Activated T-helper 1 cell treated with Interleukin-2 at 50 U/mL for 16 hours (primary cell): Measurements from ENCODE around the gene OR52B4.
"Not testable (repeated sequence)": the region's sequence is repeated elsewhere in the genome, so short reads cannot be mapped to it uniquely, and the experiment has no call there.

Experiments used
- DNase-seq: peaks from one replicate; pipeline ENCODE4 v3.0.0-alpha.2; 2020; ENCODE audit warnings: low read depth

OR52B4 gene

DNA sequence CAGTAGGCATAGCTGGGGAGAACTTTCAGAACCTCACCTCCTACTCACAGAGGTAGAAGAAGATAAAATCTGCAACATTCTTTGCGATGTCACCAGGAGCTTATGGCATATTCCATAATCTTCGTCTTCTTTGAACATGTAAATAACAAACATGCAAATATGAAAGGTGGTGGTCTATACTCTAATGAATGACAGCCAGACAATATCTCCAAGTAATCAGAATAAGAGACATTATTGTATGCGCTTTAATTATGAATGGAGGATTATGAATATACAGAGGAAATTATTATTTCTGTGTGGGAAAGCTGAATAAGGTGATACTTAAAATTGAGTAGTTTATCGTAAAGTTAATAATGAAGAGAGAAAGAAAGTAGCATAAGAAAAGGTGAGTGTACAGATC, at the start of gene OR52B4:
Gene OR52B4 (minus strand): TSS at position 101 of the 400 bp plus-strand sequence. CDS start 91 bp downstream, at position 10.
- DNase-seq = no peak

DNA sequence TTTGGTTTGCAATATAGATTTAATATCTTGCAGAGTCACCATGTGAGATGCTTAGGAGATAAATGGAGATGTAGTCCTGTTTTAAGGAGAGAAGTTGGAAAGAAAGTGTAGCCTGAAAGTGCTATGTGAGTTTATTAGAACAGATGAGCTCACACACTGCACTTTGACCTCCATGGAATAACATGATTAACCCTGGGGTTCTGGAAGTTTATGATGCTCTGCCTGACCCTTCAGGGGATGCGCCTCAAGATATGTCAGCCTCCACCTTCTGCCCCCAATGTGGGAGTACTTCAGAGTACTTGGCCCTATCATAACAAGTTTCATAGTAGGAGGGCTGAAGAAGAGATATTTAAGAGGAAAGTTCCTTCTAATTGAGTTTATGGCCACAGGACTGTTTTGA, 48.6 kb upstream of the OR52B4 start:
- DNase-seq = no peak

DNA sequence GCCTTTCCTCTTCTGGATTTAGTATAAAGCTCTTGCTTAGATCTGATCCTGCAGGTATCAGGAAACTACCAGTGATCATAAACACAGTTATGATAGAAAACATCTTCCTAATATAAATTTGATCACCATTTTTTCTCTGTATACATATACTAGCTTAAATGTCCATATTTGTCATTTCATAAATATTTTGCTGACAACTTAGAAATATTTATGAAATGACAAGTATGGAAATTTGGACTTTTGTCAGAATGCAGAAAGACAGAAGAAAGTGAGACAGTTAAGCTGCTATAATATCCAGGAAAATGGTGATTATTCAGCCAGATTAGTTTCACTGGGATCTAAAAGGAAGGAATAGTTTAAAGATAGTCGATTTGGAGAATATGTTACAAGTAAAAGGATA, 48.1 kb upstream of the OR52B4 start:
- no peak for DNase-seq

DNA sequence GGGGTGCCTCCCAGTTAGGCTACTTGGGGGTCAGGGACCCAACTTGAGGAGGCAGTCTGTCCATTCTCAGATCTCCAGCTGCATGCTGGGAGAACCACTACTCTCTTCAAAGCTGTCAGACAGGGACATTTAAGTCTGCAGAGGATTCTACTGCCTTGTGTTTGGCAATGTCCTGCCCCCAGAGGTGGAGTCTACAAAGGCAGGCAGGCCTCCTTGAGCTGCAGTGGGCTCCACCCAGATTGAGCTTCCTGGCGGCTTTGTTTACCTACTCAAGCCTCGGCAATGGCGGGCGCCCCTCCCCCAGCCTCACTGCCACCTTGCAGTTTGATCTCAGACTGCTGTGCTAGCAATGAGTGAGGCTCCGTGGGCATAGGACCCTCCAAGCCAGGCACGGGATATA, 38.0 kb upstream of the OR52B4 start:
- DNase-seq = not testable (repeated sequence)

DNA sequence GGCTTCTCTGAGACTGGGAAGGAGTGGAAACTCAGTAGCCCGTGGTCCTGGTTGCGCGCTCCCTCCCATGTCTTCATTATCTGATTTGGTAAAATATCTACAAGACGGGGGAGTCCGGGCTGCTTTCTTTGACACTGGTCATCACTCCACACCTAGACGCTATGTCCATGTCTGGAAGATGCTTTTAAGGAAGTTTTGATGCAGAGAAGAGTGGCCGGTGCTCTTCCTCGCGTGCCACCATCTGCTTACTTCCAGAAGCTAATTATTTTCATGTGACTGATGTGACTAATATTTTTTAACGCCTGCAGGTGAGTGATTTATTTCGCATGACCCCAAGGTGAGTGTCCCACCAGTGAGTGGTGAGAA, 25.7 kb upstream of the OR52B4 start:
- no peak for DNase-seq

DNA sequence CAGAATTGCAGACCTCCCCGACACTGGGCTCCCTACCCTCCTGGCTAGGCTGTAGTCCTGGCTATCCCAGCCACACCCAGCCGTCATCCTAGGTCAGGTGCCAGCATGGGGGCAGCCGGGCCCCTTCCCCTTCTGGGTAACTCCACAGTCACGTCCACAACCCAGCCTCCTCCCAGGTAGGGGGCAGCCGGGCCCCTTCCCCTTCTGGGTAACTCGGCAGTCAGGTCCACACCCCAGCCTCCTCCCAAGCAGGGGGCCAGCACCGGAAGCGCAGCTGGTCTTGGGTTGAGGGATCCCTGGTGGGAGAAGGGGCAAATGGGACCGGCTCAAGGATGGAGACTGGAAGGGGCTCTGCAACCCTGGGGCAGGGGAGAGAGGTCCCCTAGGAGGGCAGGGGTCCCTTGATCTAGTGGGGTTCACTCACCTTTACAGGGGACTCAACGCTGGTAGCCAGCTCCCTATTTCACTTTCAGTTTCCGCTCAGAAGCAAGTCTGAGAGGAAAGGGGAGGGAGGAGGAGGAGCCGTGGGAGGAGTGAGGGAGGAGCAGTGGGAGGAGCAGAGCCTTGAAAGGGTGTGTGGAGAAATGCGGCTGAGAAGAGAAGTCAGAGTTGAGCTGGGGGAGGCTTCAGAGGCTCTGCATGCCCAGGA, 25.1 kb upstream of the OR52B4 start, which contains the start of gene TRIM21:
Gene TRIM21 (minus strand): TSS at position 494 of the 649 bp plus-strand sequence. CDS start 3,293 bp downstream, outside the sequence.
- DNase-seq = peak; percentile 73

DNA sequence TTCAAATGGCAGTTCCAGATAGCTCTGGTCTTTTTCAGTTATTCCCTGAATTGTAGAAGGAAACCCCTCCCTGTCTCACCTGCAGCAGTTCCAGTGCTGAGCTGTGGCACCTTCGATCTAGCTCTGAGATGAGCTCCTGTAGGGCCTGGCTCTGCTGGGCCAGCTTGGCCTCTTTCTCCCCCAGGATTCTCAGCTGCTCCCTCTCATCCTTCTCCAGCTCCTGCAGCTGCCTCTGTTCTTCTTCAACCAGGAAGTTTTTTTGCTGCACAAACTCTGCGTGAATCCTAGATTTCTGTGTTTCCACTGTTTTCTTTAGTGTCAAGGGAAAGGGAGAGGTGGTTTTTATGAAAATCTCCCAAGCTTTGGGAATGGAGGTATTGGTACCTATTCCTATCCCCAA, 20.0 kb upstream of the OR52B4 start:
- no peak for DNase-seq

DNA sequence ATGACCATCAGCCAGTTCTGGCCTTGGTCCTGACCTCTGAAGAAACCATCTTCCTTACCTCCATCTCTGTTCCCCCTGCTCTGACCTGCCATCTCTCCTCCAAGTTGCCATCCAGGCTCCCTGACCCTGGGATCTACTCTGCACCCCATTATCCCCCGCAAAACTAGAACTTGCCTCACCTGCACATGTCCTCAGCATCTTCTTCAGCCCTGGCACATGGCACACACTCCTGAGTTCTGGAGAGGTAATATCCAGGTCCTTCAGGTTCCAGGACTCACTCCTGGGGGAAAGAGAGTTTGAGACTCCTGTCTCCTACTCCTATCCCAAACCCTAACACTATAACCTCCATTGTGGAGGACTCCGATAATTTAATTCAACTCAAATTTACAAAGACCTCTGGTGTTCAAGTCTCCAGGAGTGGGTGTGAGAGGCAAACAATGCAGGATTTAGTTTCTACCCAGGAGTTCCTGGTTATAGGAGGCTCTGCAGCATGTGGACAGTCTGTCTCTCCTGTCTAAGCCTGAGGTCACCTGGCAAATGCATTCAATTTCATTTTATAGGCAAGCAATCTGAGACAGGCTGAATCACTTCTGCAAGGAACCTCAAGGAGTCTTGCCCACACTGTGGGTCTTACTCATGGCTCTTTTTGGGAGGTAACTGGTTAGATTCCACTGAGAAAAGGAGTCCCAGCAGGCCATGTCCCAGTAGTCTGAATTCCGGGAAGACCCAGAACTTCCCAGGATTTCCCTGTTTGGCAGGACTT, 18.0 kb upstream of the OR52B4 start:
- DNase-seq = no peak

DNA sequence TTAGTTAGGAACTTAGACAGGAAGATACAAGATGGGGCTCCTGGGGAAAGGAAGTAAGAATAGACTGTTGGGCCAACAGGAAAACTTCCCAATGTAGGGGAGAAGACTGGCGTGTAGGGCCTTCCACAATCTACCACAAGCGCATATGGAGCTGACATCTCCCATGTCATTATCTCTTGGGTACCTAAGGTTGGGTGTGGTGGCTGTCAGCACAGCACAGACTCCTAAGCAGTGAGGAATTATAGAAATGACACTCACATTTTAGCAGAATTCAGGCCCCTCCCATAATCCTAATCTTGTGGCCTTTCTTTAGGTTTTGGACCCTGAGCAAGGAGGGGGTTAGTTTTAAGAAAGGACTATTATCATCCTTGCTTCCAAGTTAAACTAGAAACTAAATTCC, 13.7 kb upstream of the OR52B4 start:
- DNase-seq = no peak

DNA sequence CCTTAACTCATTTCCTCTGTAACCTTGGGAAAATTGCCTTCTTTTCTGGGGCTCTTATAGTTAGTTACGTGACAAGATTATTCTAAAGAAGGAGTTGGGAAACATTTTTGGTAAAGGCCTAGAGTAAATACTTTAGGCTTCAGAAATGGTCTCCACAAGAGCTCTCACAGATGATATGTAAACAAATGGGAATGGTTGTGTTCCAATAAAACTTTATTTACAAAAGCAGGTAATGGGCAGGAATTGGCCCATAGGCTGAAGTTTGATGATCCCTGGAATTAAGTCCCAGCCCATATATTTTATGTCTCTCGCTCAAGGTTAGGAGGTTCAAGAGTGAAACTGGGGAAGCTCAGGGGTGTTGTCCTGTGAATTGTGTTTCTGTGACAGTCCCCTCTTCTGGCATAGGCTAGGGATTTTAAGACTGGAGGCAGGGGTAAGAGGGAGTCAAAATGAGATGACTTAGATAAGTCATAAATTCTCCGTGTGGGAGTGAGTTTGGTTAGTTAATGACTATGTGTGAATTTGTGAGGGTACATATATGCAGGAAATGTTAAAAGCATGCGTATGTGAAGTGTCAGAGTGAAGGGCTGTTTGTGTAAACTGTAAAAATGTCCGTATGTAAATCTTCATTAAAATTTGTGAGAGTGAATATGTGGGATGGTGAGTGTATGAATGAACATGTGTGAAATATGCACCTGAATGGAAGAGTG, 7.4 kb upstream of the OR52B4 start:
- no peak for DNase-seq

DNA sequence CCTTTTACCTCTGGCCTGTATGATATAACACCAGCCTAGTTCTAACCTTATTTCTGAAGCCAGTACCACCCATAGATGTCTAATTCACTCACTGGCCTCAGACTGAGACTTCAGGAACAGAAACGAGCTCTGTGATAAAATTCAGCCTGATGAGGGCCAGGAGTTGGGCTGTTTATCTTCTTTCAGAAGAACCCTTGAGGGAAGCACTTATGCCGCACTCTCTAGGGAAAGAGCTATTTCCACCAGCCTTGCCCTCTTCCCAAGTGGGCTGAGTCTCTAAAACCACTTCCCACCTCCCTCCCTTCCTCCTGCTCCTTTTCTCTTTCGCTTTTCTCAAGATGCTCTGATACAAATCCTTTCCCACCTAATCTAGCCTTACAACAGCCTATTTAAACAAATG, 2.0 kb upstream of the OR52B4 start:
- no peak for DNase-seq

DNA sequence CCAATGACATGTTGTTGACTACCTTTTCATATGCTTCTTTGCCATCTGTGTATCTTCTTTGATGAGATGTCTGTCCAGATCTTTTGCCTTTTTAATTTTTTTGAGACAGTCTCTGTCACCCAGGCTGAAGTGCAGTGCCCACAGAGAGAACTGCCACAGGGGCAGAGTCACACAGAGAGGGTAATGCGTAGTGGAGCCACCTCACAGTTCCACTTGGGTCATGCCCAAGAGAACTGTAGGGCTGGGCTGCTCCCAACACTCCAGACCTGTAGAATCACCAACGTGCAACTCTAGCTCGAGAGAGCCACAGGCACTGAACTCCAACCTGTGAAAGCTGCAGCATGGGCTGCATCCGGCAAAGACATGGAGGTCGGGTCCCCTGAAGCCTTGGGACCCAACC, 20.0 kb downstream of the OR52B4 start:
- DNase-seq = not testable (repeated sequence)

DNA sequence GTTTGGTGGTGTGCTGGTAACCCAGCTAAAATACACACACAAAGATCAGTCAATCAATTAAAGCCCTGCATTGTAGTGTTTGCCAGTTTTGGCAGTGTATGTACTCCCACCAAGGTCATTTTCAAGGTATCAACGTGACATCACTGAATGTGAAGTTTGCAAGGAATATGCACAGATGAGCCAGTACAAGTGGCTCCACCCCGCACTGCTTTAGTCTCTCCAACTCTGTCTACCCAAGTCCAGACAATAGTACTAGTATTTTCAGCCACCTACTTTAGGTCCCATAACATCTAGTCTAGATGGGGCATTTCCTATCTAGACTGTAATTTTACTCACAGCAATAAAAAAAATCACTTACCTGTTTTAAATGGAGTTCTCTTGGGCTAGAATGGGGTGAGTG, 22.8 kb downstream of the OR52B4 start:
- DNase-seq = not testable (repeated sequence)

DNA sequence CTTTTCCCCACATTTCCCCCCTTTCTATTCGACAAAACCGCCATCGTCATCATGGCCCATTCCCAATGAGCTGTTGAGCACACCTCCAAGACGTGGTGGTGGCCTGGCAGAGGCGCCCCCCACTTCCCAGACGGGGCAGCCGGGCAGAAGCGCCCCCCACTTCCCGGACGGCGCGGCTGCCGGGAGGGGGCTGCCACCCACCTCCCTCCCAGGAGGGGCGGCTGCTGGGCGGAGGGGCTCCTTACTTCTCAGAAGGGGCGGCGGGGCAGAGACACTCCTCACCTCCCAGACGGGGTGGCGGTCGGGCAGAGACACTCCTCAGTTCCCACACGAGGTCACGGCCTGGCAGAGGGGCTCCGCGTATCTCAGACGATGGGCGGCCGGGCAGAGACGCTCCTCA, 33.8 kb downstream of the OR52B4 start:
- not testable (repeated sequence) for DNase-seq
